GM18526 (cell line): Measurements from ENCODE around the gene HOXC9.

ENCODE experiments used
- POLR2A ChIP-seq: IDR thresholded peaks from 3 replicates; pipeline ENCODE4 v1.6.1; 2011; ENCODE audit not compliant: insufficient read length; ENCODE audit errors: extremely low read depth

The HOXC9 gene

DNA sequence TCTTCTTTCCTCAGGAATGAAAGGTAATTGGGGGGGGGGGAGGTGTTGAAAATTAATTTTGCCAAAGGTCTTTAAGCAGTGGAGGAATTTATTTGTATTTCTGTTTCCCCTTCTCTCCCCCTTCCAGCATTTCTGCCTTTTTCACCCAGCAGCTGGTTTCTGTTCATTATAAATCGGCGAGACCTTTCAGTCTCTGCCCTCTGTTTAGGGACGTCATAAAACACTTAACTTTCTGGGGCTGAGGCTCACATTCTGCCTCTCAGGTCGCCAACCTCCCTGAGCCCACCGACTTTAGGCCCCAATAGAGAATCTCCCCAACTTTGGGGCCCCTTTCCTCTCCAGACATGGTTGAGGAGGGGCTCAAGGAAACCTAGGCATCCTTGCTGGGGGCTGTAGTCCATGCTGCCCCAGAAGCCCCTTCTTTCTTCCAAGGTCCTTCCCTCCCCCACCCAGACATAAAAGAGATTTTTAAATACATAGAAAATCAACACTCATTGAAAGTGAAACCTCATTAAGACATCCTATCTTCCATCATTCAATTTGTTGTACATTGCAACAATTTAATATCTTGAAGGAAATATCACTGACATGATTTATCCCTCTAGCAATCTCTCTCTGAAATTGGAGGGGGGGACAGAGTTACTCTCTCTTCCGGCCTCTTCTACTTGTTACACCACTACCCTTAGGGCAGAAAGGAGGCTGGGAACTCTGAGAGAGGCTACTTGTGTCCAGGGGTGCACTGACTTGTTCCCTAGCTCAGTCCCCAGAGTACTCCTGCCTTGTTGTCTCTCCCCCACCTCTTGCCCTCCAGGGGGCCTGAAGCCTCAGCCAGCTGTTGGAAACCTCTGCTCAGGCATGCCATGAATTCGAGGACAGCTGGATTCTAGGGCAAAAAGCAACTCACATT is 25.8 kb downstream of the HOXC9 start:
- TF ChIP-seq POLR2A, result no peak

DNA sequence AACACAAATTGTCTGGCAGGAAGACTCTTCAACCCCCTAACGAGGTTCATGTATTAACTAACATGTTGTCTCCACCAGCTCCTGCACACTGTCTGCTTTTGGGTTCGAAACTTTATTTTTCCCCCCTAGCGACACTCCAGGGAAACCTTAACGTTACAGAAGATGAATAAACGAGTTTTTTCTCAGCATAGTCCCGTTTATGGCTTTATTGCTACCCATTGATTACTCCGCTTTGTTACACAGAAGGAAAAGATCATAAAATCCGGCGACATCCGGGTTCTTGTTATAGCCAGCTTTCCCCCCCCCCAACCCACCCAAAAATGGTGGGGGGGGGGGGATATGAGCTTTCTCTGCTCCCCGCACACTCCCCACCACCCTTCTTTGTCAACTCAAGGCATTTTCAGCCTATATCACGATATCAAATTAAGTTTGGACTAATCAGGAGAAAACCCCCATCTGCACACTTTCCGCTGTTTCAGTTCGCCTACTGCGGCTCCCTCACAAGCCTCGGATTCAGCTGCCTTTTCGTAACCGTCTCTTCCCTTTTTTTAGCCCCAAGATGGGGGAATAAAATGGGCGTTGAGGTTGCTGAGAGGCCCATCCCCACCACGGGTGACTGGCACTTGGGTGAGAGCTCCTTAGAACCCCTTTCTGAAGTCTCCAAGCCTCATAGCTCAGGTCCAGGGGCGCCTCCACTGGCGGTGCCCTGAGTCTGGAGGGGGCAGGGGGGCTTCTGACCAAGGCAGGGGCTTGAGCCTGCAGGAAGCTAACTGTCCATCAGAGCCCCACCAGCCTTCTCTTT is 26.9 kb downstream of the HOXC9 start:
- TF ChIP-seq POLR2A, result no peak

DNA sequence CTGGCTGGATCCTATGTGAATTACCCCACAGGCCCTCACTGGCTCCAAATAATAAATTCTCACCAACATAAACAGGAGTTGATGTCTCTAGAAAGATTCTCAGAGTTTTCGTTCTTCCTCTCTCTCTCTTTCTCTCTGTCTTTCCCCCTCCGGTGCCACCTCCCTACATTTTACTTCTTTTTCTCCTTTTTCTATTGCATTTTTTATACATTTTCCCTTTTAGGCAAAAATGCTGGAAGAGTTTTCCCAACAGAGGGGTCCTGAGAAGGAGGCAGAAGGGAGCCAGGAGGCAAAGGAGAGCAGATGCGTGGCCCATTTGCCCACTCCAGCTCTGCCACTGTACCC is 27.5 kb downstream of the HOXC9 start:
- no peak for TF ChIP-seq POLR2A

GRCh38 chr12:54028314-54029201 is 28.6 kb downstream of the HOXC9 start, which contains the start of gene HOXC6:
Gene HOXC6 (plus strand): TSS chr12:54028440. CDS start chr12:54028522, 82 bp downstream.
- no peak for TF ChIP-seq POLR2A

GRCh38 chr12:54029529-54030441 is 29.8 kb downstream of the HOXC9 start:
- TF ChIP-seq POLR2A, result no peak

DNA sequence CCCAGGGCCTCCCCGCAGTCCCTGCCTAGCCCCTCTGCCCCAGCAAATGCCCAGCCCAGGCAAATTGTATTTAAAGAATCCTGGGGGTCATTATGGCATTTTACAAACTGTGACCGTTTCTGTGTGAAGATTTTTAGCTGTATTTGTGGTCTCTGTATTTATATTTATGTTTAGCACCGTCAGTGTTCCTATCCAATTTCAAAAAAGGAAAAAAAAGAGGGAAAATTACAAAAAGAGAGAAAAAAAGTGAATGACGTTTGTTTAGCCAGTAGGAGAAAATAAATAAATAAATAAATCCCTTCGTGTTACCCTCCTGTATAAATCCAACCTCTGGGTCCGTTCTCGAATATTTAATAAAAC is 30.5 kb downstream of the HOXC9 start:
- no peak for TF ChIP-seq POLR2A

DNA sequence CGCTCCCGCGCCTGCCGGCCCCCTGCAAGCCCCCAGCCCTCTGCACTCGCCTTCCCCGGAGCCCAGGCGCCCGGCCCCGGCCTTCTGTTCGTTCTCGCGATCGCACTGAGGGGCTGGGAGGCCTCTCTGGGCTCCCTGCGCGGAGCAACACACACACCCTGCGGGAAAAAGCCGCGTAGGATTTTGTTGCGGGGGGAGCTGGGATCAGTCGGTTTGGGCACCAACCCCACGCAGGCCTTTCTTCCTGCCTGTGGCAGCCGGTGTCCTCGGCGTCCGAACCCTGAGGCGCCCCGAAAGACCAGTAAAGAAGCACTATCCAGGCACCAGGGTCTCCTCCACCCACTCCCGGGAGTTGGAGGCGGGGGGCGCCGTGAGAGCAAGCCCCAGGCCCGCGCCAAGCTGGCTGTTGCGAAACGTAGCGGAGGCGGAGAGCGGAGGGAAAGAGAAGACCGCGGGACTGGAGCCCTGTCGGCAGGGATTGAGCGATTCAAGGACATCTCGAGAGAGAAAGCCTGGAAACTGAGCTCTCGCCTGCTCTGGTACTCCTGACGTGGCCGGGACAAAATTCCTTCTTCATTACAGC is 31.0 kb downstream of the HOXC9 start:
- no peak for TF ChIP-seq POLR2A

GRCh38 chr12:54031480-54031879 is 31.5 kb downstream of the HOXC9 start:
- TF ChIP-seq POLR2A, result no peak

GRCh38 chr12:54032086-54032619 is 32.2 kb downstream of the HOXC9 start:
- TF ChIP-seq POLR2A, result no peak

DNA sequence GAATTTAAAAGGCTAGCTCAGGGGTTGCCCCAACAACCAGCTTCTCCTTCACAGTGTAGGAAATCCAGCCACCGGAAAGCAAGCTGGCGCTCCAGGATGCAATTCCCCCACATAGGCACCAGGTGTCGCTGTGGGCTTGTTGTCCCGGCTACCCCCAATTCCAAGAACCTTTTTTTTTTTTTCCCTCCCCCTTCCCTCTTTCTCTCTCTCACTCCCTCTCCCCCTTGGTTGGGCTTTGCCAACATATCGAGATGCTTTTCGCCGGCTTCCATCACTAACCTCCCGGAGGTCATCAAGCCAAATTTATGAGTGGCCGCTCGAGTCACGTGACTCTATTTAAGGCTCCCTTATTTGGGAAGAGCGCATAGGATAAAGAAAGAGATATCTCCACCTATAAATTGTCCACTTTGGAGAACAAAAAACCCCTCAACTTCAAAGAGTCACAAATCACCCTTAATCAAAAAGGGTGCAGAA is 32.7 kb downstream of the HOXC9 start, which contains the start of gene HOXC5:
HOXC5 (plus strand) TSS at position 424 of the 474 bp plus-strand sequence. CDS start 73 bp downstream, outside the sequence.
- no peak for TF ChIP-seq POLR2A

DNA sequence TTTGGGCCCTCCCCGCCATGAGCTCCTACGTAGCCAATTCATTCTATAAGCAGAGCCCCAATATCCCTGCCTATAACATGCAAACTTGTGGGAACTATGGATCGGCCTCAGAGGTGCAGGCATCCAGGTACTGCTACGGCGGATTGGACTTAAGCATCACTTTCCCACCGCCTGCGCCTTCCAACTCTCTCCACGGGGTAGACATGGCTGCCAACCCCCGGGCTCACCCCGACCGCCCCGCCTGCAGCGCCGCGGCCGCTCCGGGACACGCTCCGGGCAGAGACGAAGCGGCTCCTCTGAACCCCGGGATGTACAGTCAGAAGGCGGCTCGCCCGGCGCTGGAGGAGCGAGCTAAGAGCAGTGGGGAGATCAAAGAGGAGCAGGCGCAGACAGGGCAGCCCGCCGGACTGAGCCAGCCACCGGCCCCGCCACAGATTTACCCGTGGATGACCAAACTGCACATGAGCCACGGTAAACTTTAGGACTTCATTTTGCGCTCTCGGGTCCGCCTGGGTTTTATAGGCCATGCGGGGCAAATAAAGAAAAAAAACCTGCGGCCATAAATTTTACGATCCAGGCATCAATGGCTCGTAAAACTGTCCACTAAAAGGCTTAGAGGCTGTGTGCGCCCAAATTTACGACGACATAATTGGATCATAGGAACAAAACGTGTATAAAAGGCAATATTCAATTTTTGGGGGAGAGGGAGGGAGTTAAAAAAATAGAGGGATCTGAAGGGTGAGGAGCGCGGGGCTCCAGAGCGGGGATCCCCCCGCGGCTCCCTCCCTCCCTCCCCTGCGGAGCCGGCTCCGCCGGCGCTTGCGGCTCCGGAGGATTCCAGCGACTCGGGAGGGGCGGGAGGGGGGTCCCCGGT is 33.4 kb downstream of the HOXC9 start:
- TF ChIP-seq POLR2A, result peak; percentile 25
